Right atrium auricular region (tissue), 2 donors: Measurements from ENCODE around the gene TTLL6. TPM values are rescaled to one million over a fixed set of nuclear protein-coding genes. Genes with fewer than 3 reads are reported as not detected.
"Not testable (repeated sequence)": the region's sequence is repeated elsewhere in the genome, so short reads cannot be mapped to it uniquely, and the experiment has no call there.

Experiments
- DNase-seq: peaks from one replicate; pipeline ENCODE4 v3.0.0-alpha.2; 2019; ENCODE audit warnings: low spot score
- H3K27ac ChIP-seq, 2 donors: fragments of 200-600 bp; sonication (generic); 1 replicate in 1 of 2; 2 replicates in 1 of 2; pipeline ENCODE4 v1.5.1; 2016 to 2019
- H3K27me3 ChIP-seq, 2 donors: fragments of 200-600 bp; sonication (generic); one replicate each; pipeline versions ENCODE4 v1.5.1 to v1.6.0; 2017 to 2019
- H3K36me3 ChIP-seq: fragments of 200-600 bp; sonication (generic); one replicate; pipeline ENCODE4 v1.5.1; 2016
- H3K4me1 ChIP-seq, 2 donors: fragments of 200-600 bp; sonication (generic); one replicate each; pipeline versions ENCODE4 v1.5.1 to v1.6.0; 2017 to 2019
- H3K4me3 ChIP-seq, 2 donors: fragments of 200-600 bp; sonication (generic); 1 replicate in 1 of 2; 2 replicates in 1 of 2; pipeline ENCODE4 v1.5.1; 2017 to 2019; ENCODE audit warnings: mild to moderate bottlenecking in 1 of 2, moderate library complexity in 1 of 2
- H3K9me3 ChIP-seq, 2 donors: fragments of 200-600 bp; sonication (generic); one replicate each; pipeline ENCODE4 v1.5.1; 2019
- total RNA-seq, 2 donors: library from RNA; depleted of rRNA; stranded (reverse); fragments of >200 nt; gene quantifications; one replicate each; pipeline ENCODE4 v1.1.0, GENCODE V29; 2016
- TF ChIP-seq, protein P1 (sequence below), 2 donors: fragments of 200-600 bp; sonication (generic); IDR thresholded peaks; one replicate each; pipeline ENCODE4 v1.5.1; 2019; ENCODE audit warnings: antibody characterized with exemption in 2 of 2

The TTLL6 gene
- total RNA-seq, 2 donors from 2014 or later: not detected

- Histone ChIP-seq H3K36me3 (no peaks in the 10 kb centered on the region), H3K4me3 (no peak overlapping the region), H3K4me1 (peaks cover 0 to 3% of the 10 kb centered on the region in 2 donors), H3K27ac (no peak overlapping the region), H3K27me3 (no peaks in the 10 kb centered on the region), H3K9me3 (no peaks in the 10 kb centered on the region)
- DNase-seq: no peak
- TF ChIP-seq, protein P1, sequence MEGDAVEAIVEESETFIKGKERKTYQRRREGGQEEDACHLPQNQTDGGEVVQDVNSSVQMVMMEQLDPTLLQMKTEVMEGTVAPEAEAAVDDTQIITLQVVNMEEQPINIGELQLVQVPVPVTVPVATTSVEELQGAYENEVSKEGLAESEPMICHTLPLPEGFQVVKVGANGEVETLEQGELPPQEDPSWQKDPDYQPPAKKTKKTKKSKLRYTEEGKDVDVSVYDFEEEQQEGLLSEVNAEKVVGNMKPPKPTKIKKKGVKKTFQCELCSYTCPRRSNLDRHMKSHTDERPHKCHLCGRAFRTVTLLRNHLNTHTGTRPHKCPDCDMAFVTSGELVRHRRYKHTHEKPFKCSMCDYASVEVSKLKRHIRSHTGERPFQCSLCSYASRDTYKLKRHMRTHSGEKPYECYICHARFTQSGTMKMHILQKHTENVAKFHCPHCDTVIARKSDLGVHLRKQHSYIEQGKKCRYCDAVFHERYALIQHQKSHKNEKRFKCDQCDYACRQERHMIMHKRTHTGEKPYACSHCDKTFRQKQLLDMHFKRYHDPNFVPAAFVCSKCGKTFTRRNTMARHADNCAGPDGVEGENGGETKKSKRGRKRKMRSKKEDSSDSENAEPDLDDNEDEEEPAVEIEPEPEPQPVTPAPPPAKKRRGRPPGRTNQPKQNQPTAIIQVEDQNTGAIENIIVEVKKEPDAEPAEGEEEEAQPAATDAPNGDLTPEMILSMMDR (IDR thresholded peaks at IDR 0.05): no peak
Measured at GRCh38 chr17:48809182-48809581, 7.8 kb downstream of the TTLL6 start.

DNA sequence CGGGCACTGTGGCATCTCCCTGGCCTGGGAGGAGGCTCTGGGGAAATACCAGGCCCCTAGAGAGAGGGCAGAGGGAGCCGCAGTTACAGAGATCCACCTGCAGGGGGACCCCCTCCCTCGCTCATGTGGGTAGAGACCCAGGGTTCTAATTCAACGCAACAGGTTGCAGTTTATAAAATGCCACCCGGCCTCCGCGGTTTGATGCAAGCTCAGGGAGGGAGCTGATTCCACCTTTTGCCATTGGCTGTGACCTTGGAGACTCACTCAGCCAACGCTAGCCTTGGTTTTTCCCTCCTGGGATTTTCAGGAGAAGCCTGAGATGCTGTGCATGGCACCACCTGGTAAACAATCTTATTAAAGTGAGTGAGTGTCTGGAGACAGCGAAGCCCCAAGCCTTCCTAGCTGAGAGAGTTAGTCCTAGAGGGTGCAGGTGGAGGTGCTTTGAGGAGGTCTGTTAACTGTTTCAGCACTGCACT, 12.1 kb downstream of the TTLL6 start:
- TF ChIP-seq, protein P1 (IDR thresholded peaks at IDR 0.05): peak; percentile 93 to 95
- H3K9me3 ChIP-seq: no peaks in the 10 kb centered on the region
- H3K36me3 ChIP-seq: no peaks in the 10 kb centered on the region
- H3K27me3 ChIP-seq: no peaks in the 10 kb centered on the region
- no peak overlapping the region for H3K4me3 ChIP-seq
- H3K4me1 ChIP-seq: peaks cover 0 to 3% of the 10 kb centered on the region in 2 donors
- no peak overlapping the region for H3K27ac ChIP-seq
- peak; percentile 64 for DNase-seq

- H3K9me3 ChIP-seq: no peaks in the 10 kb centered on the region
- TF ChIP-seq, protein P1 (IDR thresholded peaks at IDR 0.05): no peak
- DNase-seq: no peak
- H3K27ac ChIP-seq: no peak overlapping the region
- no peak overlapping the region for H3K4me3 ChIP-seq
- no peaks in the 10 kb centered on the region for H3K36me3 ChIP-seq
- H3K4me1 ChIP-seq: peaks cover 0 to 3% of the 10 kb centered on the region in 2 donors
- no peaks in the 10 kb centered on the region for H3K27me3 ChIP-seq
Measured at GRCh38 chr17:48800626-48801217, 16.3 kb downstream of the TTLL6 start.

DNA sequence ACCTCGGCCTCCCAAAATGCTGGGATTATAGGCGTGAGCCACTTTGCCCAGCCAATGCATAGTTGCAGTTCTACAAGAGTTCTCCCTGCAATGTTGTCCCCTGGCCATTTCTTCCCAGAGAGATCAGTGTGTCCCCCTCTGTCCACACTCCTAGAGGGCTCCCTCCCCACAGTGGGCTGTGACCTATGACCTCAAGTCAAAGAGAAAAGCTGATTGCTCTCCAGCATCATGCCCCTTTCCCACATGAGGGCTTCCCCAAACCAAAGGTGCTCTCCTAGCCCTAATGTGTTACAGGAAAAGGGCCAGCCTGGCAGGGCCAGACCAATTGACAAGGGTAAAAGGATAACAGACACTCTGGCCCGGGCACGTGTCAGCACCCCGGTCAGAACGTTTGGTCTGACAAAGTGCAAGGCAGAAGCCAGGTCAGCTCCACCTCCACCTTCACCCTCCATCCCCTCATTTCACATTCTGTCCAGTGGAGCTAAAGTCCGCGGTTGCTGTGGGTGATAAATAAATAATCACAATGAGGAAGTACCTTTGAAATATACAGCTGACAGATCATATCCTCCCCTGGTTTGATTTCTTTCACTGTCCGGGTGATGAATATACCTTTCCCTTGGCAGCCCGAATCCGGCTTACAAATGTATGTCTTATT, 17.8 kb downstream of the TTLL6 start:
- no peak overlapping the region for H3K27ac ChIP-seq
- TF ChIP-seq, protein P1 (IDR thresholded peaks at IDR 0.05): no peak

GRCh38 chr17:48796163-48796522, 20.9 kb downstream of the TTLL6 start:
- H3K27me3 ChIP-seq, H3K4me1 ChIP-seq, H3K9me3 ChIP-seq, DNase-seq, H3K36me3 ChIP-seq, H3K4me3 ChIP-seq, H3K27ac ChIP-seq: not testable (repeated sequence)

More for the DNA sequence above, 17.8 kb downstream of the TTLL6 start:
- no peak for DNase-seq
- no peaks in the 10 kb centered on the region for H3K4me1 ChIP-seq
- H3K9me3 ChIP-seq: no peaks in the 10 kb centered on the region
- no peaks in the 10 kb centered on the region for H3K27me3 ChIP-seq
- no peaks in the 10 kb centered on the region for H3K36me3 ChIP-seq
- H3K4me3 ChIP-seq: no peak overlapping the region

GRCh38 chr17:48795444-48796162, 21.4 kb downstream of the TTLL6 start:
- Histone ChIP-seq H3K27ac (no peak overlapping the region), H3K4me3 (no peak overlapping the region), H3K27me3 (no peaks in the 10 kb centered on the region), H3K9me3 (no peaks in the 10 kb centered on the region), H3K36me3 (no peaks in the 10 kb centered on the region), H3K4me1 (no peaks in the 10 kb centered on the region)
- no peak for DNase-seq
- TF ChIP-seq, protein P1 (IDR thresholded peaks at IDR 0.05): no peak
